ENCODE data around the gene DGAT2.

- TF ChIP-seq, protein P1, sequence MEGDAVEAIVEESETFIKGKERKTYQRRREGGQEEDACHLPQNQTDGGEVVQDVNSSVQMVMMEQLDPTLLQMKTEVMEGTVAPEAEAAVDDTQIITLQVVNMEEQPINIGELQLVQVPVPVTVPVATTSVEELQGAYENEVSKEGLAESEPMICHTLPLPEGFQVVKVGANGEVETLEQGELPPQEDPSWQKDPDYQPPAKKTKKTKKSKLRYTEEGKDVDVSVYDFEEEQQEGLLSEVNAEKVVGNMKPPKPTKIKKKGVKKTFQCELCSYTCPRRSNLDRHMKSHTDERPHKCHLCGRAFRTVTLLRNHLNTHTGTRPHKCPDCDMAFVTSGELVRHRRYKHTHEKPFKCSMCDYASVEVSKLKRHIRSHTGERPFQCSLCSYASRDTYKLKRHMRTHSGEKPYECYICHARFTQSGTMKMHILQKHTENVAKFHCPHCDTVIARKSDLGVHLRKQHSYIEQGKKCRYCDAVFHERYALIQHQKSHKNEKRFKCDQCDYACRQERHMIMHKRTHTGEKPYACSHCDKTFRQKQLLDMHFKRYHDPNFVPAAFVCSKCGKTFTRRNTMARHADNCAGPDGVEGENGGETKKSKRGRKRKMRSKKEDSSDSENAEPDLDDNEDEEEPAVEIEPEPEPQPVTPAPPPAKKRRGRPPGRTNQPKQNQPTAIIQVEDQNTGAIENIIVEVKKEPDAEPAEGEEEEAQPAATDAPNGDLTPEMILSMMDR (IDR thresholded peaks at IDR 0.05; ENCODE audit: low read depth, low read length, missing input control) = no peak
- TF ChIP-seq, protein P2, sequence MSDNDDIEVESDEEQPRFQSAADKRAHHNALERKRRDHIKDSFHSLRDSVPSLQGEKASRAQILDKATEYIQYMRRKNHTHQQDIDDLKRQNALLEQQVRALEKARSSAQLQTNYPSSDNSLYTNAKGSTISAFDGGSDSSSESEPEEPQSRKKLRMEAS (IDR thresholded peaks at IDR 0.05) = no peak
- TF ChIP-seq FOXA1 (IDR thresholded peaks at IDR 0.05) (no peak), NR2F2 (IDR thresholded peaks at IDR 0.05) (no peak), REST (IDR thresholded peaks at IDR 0.05) (no peak), GABPA (IDR thresholded peaks at IDR 0.05 in 1 of 2, conservative IDR thresholded peaks at IDR 0.05 in 1 of 2) (no peak), RXRA (IDR thresholded peaks at IDR 0.05) (no peak)
Measured at GRCh38 chr11:75810637-75811390, 42.2 kb downstream of the DGAT2 start.

Data from liver (tissue), 3 donors.